Hepatocyte (in vitro differentiated cells): Measurements from ENCODE around the gene ENTPD2. TPM values are rescaled to one million over a fixed set of nuclear protein-coding genes. Genes with fewer than 3 reads are reported as not detected.

Source experiments
- DNase-seq: peaks from one replicate; pipeline ENCODE4 v3.0.0-alpha.2; 2016; ENCODE audit warnings: low spot score
- H2AFZ ChIP-seq: fragments of 200-600 bp; sonication (generic); 2 replicates; pipeline ENCODE4 v1.6.0; 2016; ENCODE audit warnings: antibody characterized with exemption, mild to moderate bottlenecking
- H3K27ac ChIP-seq: fragments of 200-600 bp; sonication (generic); 2 replicates; pipeline ENCODE4 v1.5.1; 2016; ENCODE audit warnings: mild to moderate bottlenecking
- H3K27me3 ChIP-seq: fragments of 200-600 bp; sonication (generic); 2 replicates; pipeline ENCODE4 v1.6.1; 2016
- H3K36me3 ChIP-seq: fragments of 200-600 bp; sonication (generic); replicated peaks from 2 replicates; pipeline ENCODE4 v1.5.1; 2016; ENCODE audit warnings: low read depth; ENCODE audit not compliant: insufficient read depth
- H3K4me1 ChIP-seq: fragments of 200-600 bp; sonication (generic); 2 replicates; pipeline ENCODE4 v1.5.1; 2016; ENCODE audit warnings: mild to moderate bottlenecking, moderate library complexity; ENCODE audit not compliant: insufficient read depth
- H3K4me2 ChIP-seq: fragments of 200-600 bp; sonication (generic); 2 replicates; pipeline ENCODE4 v1.6.0; 2016
- H3K4me3 ChIP-seq: fragments of 200-600 bp; sonication (generic); 2 replicates; pipeline ENCODE4 v1.5.1; 2016; ENCODE audit warnings: mild to moderate bottlenecking
- H3K79me2 ChIP-seq: fragments of 200-600 bp; sonication (generic); 2 replicates; pipeline ENCODE4 v1.6.0; 2017; ENCODE audit warnings: mild to moderate bottlenecking
- H3K9me2 ChIP-seq: fragments of 200-600 bp; sonication (generic); replicated peaks from 2 replicates; pipeline ENCODE4 v1.6.0; 2017; ENCODE audit warnings: mild to moderate bottlenecking; ENCODE audit not compliant: insufficient read depth
- H3K9me3 ChIP-seq: fragments of 200-600 bp; sonication (generic); 2 replicates; pipeline ENCODE4 v1.5.1; 2016; ENCODE audit warnings: low read depth, mild to moderate bottlenecking
- H4K20me1 ChIP-seq: fragments of 200-600 bp; sonication (generic); 2 replicates; pipeline ENCODE4 v1.6.0; 2016; ENCODE audit warnings: mild to moderate bottlenecking; ENCODE audit not compliant: insufficient read depth, poor library complexity, severe bottlenecking
- EZH2 ChIP-seq: fragments of 200-600 bp; sonication (generic); IDR thresholded peaks from 2 replicates; pipeline ENCODE4 v1.6.1; 2016; ENCODE audit warnings: antibody characterized with exemption, mild to moderate bottlenecking, borderline replicate concordance
- EZH2phosphoT487 ChIP-seq: fragments of 200-600 bp; sonication (generic); IDR thresholded peaks from one replicate; pipeline ENCODE4 v1.6.1; 2018; ENCODE audit warnings: antibody characterized with exemption, mild to moderate bottlenecking, low read depth, moderate library complexity; ENCODE audit not compliant: unreplicated experiment, severe bottlenecking
- WGBS: methylation state at CpG from one replicate; pipeline ENCODE4 v1.1.6; 2016; ENCODE audit warnings: low lambda C conversion rate; ENCODE audit errors: missing lambda C conversion rate; 5-methylcytosine and 5-hydroxymethylcytosine counted together
- polyA plus RNA-seq: library from polyadenylated mRNA; unstranded; fragments of >200 nt; fragmentation: Nextera tagmentation; extraction: Ambion mirVana; gene quantifications from 2 replicates; pipeline ENCODE4 v1.2.1, GENCODE V29; 2016
- total RNA-seq: library from RNA; depleted of rRNA; stranded (reverse); fragments of >200 nt; gene quantifications from 2 replicates; pipeline ENCODE4 v1.2.3, GENCODE V29; 2014
- TF ChIP-seq, protein P1 (sequence below): fragments of 200-600 bp; sonication (generic); IDR thresholded peaks from 2 replicates; pipeline ENCODE4 v1.5.1; 2016; ENCODE audit warnings: antibody characterized with exemption, mild to moderate bottlenecking; ENCODE audit not compliant: poor library complexity

Gene ENTPD2
- total and polyA plus RNA-seq, 2 experiments from 2014 or later = 1.1 to 1.8 TPM

DNA sequence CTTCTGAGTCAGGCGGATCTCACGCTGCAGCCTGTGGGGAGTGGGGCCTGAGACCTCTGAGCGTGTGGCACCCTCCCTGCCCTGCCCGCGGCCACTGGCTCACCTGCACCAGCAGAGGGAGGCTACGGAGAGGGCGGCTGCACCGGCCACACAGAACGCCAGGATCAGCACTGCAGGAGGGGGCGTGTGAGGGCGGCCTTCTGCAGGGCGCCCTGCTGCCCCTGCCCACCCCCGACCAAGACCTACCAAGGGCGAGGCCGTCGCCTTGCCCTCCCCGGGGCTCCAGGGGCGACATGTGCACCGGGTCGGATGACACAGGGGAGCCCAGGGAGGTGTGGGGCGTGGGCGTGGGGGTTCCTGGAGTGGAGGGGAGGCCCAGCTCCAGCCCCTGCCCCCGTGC, 13.3 kb downstream of the ENTPD2 start:
- Histone ChIP-seq H3K36me3 (no peaks in the 10 kb centered on the region), H3K4me1 (no peaks in the 10 kb centered on the region), H3K4me2 (no peak overlapping the region), H3K4me3 (no peak overlapping the region), H2AFZ (no peak overlapping the region), H3K27ac (no peak overlapping the region), H3K9me2 (no peaks in the 10 kb centered on the region), H4K20me1 (peaks cover 13% of the 10 kb centered on the region), H3K9me3 (no peaks in the 10 kb centered on the region), H3K27me3 (peaks cover 10% of the 10 kb centered on the region), H3K79me2 (peaks cover 3% of the 10 kb centered on the region)
- TF ChIP-seq, protein P1, sequence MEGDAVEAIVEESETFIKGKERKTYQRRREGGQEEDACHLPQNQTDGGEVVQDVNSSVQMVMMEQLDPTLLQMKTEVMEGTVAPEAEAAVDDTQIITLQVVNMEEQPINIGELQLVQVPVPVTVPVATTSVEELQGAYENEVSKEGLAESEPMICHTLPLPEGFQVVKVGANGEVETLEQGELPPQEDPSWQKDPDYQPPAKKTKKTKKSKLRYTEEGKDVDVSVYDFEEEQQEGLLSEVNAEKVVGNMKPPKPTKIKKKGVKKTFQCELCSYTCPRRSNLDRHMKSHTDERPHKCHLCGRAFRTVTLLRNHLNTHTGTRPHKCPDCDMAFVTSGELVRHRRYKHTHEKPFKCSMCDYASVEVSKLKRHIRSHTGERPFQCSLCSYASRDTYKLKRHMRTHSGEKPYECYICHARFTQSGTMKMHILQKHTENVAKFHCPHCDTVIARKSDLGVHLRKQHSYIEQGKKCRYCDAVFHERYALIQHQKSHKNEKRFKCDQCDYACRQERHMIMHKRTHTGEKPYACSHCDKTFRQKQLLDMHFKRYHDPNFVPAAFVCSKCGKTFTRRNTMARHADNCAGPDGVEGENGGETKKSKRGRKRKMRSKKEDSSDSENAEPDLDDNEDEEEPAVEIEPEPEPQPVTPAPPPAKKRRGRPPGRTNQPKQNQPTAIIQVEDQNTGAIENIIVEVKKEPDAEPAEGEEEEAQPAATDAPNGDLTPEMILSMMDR = no peak
- TF ChIP-seq EZH2 (no peak), EZH2phosphoT487 (no peak)
- DNase-seq = no peak
- 99% methylated on average over 10 of the region's 23 CpGs for WGBS

DNA sequence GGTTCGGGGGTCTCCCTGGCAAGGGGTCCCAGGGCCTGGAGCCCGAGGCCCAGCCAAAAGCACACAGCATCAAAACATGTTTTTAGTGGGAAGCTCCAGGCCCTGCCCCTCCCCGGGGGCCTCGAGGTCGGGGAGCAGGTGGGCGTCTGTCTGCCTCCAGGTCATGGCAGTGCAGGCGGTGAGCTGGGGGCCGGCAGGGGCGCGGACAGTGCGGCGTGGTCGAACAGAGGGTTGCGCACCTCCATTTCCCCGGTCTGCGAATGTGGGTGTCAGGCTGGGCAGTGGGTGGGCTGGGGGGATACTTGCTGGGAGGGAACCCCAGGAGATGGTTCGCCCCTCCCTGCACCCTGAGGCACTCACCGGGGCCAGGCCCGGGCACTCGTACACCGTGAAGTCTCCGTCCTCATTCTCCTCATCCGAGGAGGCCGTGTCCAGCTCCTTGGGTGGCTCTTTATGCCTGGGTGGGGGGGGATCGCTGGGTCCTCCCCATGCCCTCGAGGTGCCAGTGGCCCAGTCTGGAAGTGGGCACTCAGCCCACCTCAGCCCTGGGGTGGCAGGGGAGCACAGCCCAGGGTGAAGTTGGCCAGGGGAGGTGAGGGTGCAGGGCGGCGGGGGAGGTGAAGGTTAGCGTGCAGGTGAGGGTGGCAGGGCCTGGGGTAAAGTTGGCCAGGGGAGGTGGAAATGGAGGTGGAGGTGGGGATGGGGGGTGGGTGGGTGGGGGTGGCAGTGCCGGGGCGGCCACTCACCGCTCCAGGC, 14.1 kb downstream of the ENTPD2 start:
- WGBS = 93% methylated on average over 18 of the region's 32 CpGs
- no peak overlapping the region for H2AFZ ChIP-seq
- H3K27me3 ChIP-seq = peaks cover 5% of the 10 kb centered on the region
- TF ChIP-seq, protein P1 = no peak
- TF ChIP-seq EZH2 (no peak), EZH2phosphoT487 (no peak)
- no peak for DNase-seq
- H3K4me1 ChIP-seq = no peaks in the 10 kb centered on the region
- no peaks in the 10 kb centered on the region for H3K9me3 ChIP-seq
- H3K36me3 ChIP-seq = no peaks in the 10 kb centered on the region
- H4K20me1 ChIP-seq = peaks cover 11% of the 10 kb centered on the region
- peaks cover 3% of the 10 kb centered on the region for H3K79me2 ChIP-seq
- no peak overlapping the region for H3K4me2 ChIP-seq
- H3K27ac ChIP-seq = no peak overlapping the region
- H3K9me2 ChIP-seq = no peaks in the 10 kb centered on the region
- H3K4me3 ChIP-seq = no peak overlapping the region

DNA sequence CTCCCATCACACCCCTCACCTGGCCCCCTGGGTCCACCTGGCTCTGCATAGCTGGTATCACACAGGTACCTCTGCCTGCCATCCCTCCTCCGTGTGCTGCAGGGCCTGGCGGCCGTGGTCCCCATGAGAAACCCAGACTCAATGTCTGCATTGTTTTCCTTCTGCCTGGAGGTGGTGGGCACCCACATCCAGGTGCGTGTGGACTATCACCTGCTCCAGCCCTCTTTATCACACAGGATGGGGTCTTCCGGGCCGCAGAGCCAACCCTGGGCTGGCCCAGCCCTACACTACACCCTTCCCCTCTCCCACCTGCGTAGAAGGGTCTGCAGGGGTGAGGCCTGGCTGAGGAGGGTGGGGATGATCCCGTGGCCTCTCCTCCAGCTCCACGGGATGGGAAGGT, 14.9 kb downstream of the ENTPD2 start:
- Histone ChIP-seq H3K4me2 (no peak overlapping the region), H3K4me1 (no peaks in the 10 kb centered on the region), H4K20me1 (peaks cover 5% of the 10 kb centered on the region), H3K27ac (no peak overlapping the region), H3K9me3 (no peaks in the 10 kb centered on the region), H3K79me2 (peaks cover 3% of the 10 kb centered on the region), H2AFZ (no peak overlapping the region), H3K36me3 (no peaks in the 10 kb centered on the region), H3K4me3 (no peak overlapping the region), H3K27me3 (no peaks in the 10 kb centered on the region), H3K9me2 (no peaks in the 10 kb centered on the region)
- WGBS = 87% methylated on average over 9 of the region's 9 CpGs
- DNase-seq = no peak
- TF ChIP-seq EZH2phosphoT487 (no peak), EZH2 (no peak)
- TF ChIP-seq, protein P1 = no peak
